PC-3 (cell line): ENCODE results near the gene AGBL5.

Source experiments
- EZH2 ChIP-seq: fragments of 300-600 bp; sonication (generic); IDR thresholded peaks from one replicate; pipeline ENCODE4 v1.6.1; 2017; ENCODE audit warnings: antibody characterized with exemption, mild to moderate bottlenecking, low read length; ENCODE audit not compliant: unreplicated experiment
- EZH2phosphoT487 ChIP-seq: fragments of 300-600 bp; sonication (generic); IDR thresholded peaks from 2 replicates; pipeline ENCODE4 v1.6.1; 2018; ENCODE audit warnings: mild to moderate bottlenecking, antibody characterized with exemption, low read length, borderline replicate concordance
- TF ChIP-seq, protein P1 (sequence below): fragments of 300-600 bp; sonication (generic); conservative IDR thresholded peaks from 2 replicates; pipeline ENCODE4 v1.5.1; 2017; ENCODE audit warnings: antibody characterized with exemption, low read depth, mild to moderate bottlenecking, low read length

- TF ChIP-seq, protein P1, sequence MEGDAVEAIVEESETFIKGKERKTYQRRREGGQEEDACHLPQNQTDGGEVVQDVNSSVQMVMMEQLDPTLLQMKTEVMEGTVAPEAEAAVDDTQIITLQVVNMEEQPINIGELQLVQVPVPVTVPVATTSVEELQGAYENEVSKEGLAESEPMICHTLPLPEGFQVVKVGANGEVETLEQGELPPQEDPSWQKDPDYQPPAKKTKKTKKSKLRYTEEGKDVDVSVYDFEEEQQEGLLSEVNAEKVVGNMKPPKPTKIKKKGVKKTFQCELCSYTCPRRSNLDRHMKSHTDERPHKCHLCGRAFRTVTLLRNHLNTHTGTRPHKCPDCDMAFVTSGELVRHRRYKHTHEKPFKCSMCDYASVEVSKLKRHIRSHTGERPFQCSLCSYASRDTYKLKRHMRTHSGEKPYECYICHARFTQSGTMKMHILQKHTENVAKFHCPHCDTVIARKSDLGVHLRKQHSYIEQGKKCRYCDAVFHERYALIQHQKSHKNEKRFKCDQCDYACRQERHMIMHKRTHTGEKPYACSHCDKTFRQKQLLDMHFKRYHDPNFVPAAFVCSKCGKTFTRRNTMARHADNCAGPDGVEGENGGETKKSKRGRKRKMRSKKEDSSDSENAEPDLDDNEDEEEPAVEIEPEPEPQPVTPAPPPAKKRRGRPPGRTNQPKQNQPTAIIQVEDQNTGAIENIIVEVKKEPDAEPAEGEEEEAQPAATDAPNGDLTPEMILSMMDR = no peak
- no peak for TF ChIP-seq EZH2
- TF ChIP-seq EZH2phosphoT487 = no peak
These were observed 29.1 kb downstream of the AGBL5 start for GRCh38 chr2:27080603-27080936.
